ENCODE measurements around the gene LMO3.

GRCh38 chr12:16606201-16606849, 363 bp upstream of the LMO3 start:
- TF ChIP-seq CTCF (IDR thresholded peaks at IDR 0.05), result no peak
- no peak for TF ChIP-seq POLR2AphosphoS5 (IDR thresholded peaks at IDR 0.05)
